Renal cortex interstitium (tissue), 15 donors: Measurements from ENCODE around the gene RTN4RL2. TPM values are rescaled to one million over a fixed set of nuclear protein-coding genes. Genes with fewer than 3 reads are reported as not detected.
A peak's percentile ranks its signal among the peaks of the same experiment; 100 is the strongest.

ENCODE experiments used
- DNase-seq, 11 donors: peaks; one replicate each; pipeline ENCODE4 v3.0.0-alpha.2; 2013; ENCODE audit warnings: low read depth in 9 of 11, low spot score in 4 of 11; ENCODE audit errors: extremely low read depth in 1 of 11
- long read RNA-seq, 16 experiments: transcript quantifications; one replicate each; lab custom pipeline, GENCODE V29; 2026
- polyA plus RNA-seq, 3 donors: library from polyadenylated mRNA; unstranded; fragments of 120-200 nt; gene quantifications; one replicate each; pipeline ENCODE4 v1.2.1, GENCODE V29; 2013; ENCODE audit not compliant: insufficient read length in 3 of 3

RTN4RL2 gene
- 1 to 10 TPM; 2.3 to 3.9 (median 2.4) TPM for polyA plus RNA-seq
- long read RNA-seq, donor 1, partial matches to known transcripts, result 99 of 102 reads
- long read RNA-seq, donor 1, other reads (novel, unspliced or antisense), result 0 of 102 reads
- long read RNA-seq, donor 2, result 0 reads
- long read RNA-seq, donor 3, partial matches to known transcripts, result 230 of 231 reads
- long read RNA-seq, donor 3, other reads (novel, unspliced or antisense), result 0 of 231 reads
- long read RNA-seq, donor 4, partial matches to known transcripts, result 40 of 41 reads
- long read RNA-seq, donor 4, other reads (novel, unspliced or antisense), result 0 of 41 reads
- long read RNA-seq, donor 5, result 0 reads
- long read RNA-seq, donor 6, partial matches to known transcripts, result 0 of 3 reads
- long read RNA-seq, donor 6, other reads (novel, unspliced or antisense), result 0 of 3 reads
- long read RNA-seq, donor 7, partial matches to known transcripts, result 33 of 41 reads
- long read RNA-seq, donor 7, other reads (novel, unspliced or antisense), result 6 of 41 reads
- long read RNA-seq, donor 8, partial matches to known transcripts, result 84 of 88 reads
- long read RNA-seq, donor 8, other reads (novel, unspliced or antisense), result 0 of 88 reads
- long read RNA-seq, donor 9, partial matches to known transcripts, result 0 of 2 reads
- long read RNA-seq, donor 9, other reads (novel, unspliced or antisense), result 0 of 2 reads
- long read RNA-seq, donor 10, partial matches to known transcripts, result 129 of 129 reads
- long read RNA-seq, donor 10, other reads (novel, unspliced or antisense), result 0 of 129 reads
- long read RNA-seq, donor 11, partial matches to known transcripts, result 8 of 89 reads
- long read RNA-seq, donor 11, other reads (novel, unspliced or antisense), result 80 of 89 reads
- long read RNA-seq, donor 12, partial matches to known transcripts, result 83 of 83 reads
- long read RNA-seq, donor 12, other reads (novel, unspliced or antisense), result 0 of 83 reads
- long read RNA-seq, donor 13, result 0 reads
- long read RNA-seq, donor 14, partial matches to known transcripts, result 41 of 43 reads
- long read RNA-seq, donor 14, other reads (novel, unspliced or antisense), result 0 of 43 reads
- long read RNA-seq, donor 15, partial matches to known transcripts, result 0 of 1 reads
- long read RNA-seq, donor 15, other reads (novel, unspliced or antisense), result 0 of 1 reads
- long read RNA-seq, donor 16, partial matches to known transcripts, result 242 of 256 reads
- long read RNA-seq, donor 16, other reads (novel, unspliced or antisense), result 12 of 256 reads

GRCh38 chr11:57460022-57460757 is at the start of gene RTN4RL2:
Gene RTN4RL2, plus strand, starts transcription at chr11:57460528. Its CDS starts 338 bp downstream, at chr11:57460866.
- no peak for DNase-seq

- no peak for DNase-seq
Observed at GRCh38 chr11:57413681-57414080, 46.6 kb upstream of the RTN4RL2 start.

GRCh38 chr11:57414612-57415212 is 45.6 kb upstream of the RTN4RL2 start:
- DNase-seq, result no peak

DNA sequence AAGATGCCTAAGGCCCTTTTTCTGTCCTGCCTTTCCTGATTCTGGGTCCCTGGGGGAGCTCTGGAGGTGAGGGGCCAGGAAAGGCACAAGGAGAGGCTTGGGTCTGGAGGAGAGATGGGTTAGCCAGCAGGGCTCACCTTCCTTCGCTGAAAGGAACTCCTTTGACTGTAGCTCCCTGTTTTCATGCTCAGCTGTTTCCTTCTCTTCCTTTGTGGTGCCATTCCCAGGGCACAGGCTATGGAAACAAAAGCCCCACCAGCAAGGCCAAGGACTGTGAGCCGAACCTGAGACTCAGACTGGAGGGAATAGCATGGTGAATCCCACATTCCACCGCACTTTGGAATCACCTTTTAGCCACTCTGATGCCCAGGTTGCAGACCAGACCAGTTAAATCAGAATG is 43.9 kb upstream of the RTN4RL2 start:
- no peak for DNase-seq

GRCh38 chr11:57417056-57417455 is 43.3 kb upstream of the RTN4RL2 start:
- DNase-seq, result no peak

DNA sequence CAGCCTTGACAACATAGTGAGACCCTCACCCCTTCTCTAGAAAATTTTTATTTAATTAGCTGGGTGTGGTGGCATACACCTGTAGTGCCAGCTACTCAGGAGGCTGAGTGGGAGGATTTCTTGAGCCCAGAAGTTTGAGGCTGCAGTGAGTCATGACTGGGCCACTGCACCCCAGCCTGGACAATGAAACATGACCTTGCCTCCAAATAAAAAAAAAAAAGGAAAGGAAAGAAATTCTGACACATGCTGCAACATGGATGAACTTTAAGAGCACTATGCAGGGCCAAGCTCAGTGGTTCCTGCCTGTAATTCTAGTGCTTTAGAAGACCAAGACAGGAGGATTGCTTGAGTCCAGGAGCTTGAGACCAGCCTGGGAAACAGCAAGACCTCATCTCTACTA is 42.2 kb upstream of the RTN4RL2 start:
- DNase-seq, result no peak

- no peak for DNase-seq
Observed at GRCh38 chr11:57419146-57419545, 41.2 kb upstream of the RTN4RL2 start.

- DNase-seq, result no peak
Observed at GRCh38 chr11:57421066-57421465, 39.3 kb upstream of the RTN4RL2 start.

DNA sequence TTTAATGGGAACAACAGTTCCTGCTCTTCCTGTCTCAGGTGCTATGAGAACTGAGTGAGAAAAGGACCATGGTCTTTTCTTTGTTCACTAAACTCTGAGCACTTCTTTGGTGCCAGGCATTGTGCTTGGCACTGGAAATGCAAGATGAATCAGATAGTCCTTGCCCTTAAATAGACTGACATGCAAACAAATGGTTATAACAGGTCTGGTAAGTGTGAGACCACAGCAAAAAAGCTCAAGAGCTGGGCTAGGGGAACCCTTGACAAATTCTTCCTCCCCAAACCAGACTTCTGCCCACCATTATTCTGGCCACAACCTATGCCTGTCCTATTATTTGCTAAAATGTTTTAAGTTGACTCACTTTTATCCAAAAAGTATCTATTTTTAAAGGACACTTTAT is 38.5 kb upstream of the RTN4RL2 start:
- no peak for DNase-seq

DNA sequence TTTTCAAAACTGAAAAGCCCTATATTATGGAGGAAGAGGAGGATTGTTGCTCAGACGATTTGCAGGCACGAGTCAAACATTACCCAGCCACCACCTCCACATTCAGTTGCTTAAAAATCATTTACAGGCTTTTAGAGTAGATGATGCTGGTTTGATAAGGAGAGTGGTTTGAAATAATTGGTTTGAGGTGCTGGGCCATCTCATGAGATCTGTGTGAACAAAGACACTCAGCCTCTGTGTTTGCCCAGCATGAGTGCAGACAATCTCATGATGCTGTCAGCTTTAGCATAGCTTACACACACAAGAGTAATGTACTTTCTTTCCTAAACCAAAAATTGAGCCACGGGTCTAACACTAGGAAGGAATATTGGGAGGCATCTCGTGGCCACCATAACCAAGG is 37.7 kb upstream of the RTN4RL2 start:
- no peak for DNase-seq

- DNase-seq, result no peak
Observed at GRCh38 chr11:57424137-57424791, 36.1 kb upstream of the RTN4RL2 start.

DNA sequence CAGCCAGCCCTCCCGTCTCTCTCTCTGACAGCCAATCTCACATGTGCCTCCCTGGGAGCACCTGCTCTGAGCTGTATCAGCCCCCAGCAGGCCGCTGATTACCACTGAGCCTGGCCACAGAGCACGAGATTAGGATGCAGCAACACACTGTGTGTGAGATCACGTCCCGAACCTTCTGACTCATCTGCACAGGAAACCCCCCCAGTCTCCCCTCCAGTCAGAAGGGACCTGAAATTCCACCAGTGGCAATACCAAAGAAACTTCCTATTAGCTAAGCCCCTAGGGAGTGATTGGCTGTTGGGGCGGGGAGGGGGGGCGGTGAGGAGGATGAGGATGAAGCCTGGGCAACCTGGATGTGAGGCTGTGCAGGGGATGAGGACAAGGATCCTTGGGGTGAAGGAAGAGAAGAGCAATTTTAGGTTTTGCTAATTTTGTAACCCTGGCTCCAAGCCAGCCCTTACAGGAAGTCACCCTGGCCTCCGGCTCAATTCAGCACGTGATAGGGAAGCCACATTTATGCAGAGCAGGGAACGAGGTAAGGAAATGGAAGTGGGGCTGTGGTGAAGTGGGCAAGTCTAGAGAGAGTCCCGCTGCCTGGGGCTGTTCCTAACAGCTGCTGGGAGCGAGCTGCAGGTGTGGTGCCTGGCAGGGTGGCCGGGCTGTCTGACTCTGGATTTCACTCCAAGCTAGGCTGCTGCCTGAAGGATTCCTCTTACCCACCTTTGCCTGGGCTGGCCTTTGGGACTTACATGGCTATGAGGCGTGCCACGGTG is 35.4 kb upstream of the RTN4RL2 start:
- DNase-seq, result peak in 2 of 11 donors; percentile 1 to 22

DNA sequence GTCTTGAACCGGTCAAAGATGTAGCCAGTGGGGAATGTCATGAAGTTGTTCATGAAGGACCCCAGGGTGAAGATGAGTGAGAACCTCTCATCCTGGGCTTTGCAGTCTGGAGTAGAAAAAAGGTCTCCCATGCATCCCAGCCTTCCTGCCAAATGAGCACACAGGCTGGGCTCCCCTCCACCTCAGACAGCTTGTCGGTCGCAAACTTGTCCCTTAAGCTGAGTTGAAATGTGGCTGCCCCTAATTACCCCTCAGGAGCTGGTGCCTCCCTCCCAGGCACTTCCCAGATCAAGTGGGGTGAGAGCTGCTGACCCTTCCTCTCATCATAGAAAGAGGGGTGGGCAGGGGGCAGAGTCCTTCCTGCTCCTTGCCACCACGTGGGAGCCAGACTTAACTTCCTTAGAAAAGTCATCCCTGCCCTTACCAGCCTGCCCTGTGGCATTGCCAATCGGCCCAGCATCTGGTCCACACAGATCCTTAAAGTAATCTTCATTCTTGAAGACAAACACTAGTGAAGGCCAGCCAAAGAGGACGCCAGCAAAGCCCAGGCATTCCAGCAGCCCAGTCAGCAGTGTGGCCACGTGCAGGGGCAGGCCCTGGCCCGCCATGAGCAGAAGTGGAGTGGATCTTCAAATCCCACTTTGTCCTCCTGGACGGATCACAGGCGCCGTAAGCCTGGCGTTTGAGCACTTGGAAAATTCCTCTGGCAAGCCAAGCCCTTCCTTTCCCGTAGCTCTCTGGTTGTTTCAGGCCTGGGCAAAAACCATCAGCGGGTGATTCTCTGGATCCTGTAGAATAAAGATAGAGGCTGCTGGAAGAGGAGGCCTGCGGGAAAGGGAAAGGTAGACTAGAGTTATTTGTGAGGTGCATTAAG is 34.5 kb upstream of the RTN4RL2 start:
- no peak for DNase-seq

- DNase-seq, result peak in 1 of 11 donors; percentile 16
Observed at GRCh38 chr11:57426439-57426928, 33.8 kb upstream of the RTN4RL2 start.

- DNase-seq, result peak; percentile 15 to 49 (median 38)
Observed at GRCh38 chr11:57426929-57427726, 33.2 kb upstream of the RTN4RL2 start, which contains the start of gene SLC43A3. Gene SLC43A3, minus strand, starts transcription at chr11:57427121. Its CDS starts 949 bp downstream, at chr11:57426172.
